Measurements from ENCODE around the gene OSM.

OSM gene

GRCh38 chr22:30228509-30229359 lies 37.9 kb downstream of the OSM start (continued):
- TF ChIP-seq ZNF768 (tag by site-specific recombination; IDR thresholded peaks at IDR 0.05) (no peak), ZNF843 (tag by site-specific recombination; IDR thresholded peaks at IDR 0.05) (no peak), ZNF433 (tag by site-specific recombination; IDR thresholded peaks at IDR 0.05; ENCODE audit: low read depth) (no peak), ZNF677 (tag by site-specific recombination; IDR thresholded peaks at IDR 0.05) (no peak), YY2 (tag by site-specific recombination; IDR thresholded peaks at IDR 0.05) (no peak), HOXA7 (CRISPR knock-in tag; IDR thresholded peaks at IDR 0.05; ENCODE audit: borderline replicate concordance) (no peak), ZNF10 (tag by site-specific recombination; IDR thresholded peaks at IDR 0.05) (peak; percentile 64; the same call in 1 of the 2 replicates), ZNF366 (tag by site-specific recombination; conservative IDR thresholded peaks at IDR 0.05) (peak; percentile 60)

DNA sequence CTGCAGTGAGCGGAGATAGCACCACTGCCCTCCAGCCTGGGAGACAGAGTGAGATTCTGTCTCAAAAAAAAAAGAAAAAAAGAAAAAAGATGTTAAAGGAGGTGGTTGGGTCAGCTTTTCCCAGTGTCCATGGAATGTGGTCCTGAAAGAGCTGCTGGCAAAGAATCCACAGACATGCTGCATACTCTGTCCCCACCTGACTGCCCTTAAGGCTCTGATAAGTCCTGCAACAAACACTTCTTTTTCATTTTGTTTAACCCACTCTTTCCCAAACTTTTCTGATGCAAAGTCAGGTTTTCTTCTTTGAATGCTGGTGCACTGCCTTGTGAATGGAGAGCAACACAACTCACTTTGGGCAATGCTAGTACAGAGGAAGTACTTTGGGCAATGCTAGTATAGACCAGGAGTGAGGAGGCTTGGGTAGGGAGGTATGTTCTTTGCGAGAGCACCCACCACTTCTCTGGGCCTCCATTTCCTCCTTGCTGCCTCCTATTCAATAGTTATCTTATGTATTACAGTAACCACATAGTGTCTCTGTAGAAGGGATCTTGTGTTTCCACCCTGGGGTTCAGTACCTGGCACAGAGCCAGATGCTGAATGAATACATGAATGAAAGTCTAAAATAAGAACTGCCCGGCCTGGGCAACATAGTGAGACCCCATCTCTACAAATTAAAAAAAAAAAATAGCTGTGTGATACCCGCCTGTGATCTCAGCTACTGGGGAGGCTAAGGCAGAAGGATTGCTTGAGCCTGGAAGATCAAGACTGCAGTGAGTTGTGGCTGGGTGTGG lies 39.0 kb downstream of the OSM start:
- peaks cover 12% of the 10 kb centered on the region for H3K4me1 ChIP-seq (ENCODE audit: control insufficient read depth, insufficient read depth, low read length)
- POLR2A ChIA-PET, result interaction anchor here (0.7 kb wide), 1 partner anchor 14 kb away, joined by 3 read pairs; no protein-coding TSS in a partner anchor
- no peaks in the 10 kb centered on the region for H3K36me3 ChIP-seq (ENCODE audit: control insufficient read depth in 2 of 2, insufficient read depth in 1 of 2, low read length in 2 of 2)
- no peak overlapping the region for H3K27ac ChIP-seq (ENCODE audit: extremely low read depth, low read depth, low read length)
- H3K9me3 ChIP-seq (ENCODE audit: control insufficient read depth, insufficient read depth, low read depth, low read length), result no peaks in the 10 kb centered on the region
- no peak overlapping the region for H3K4me3 ChIP-seq (ENCODE audit: low read depth, low read length)
- CTCF ChIA-PET, result interaction anchor here (0.6 kb wide), 3 partner anchors 11 to 213 kb away, joined by 3 to 5 read pairs (median 3); no protein-coding TSS in a partner anchor
- TF ChIP-seq ZNF488 (tag by site-specific recombination; IDR thresholded peaks at IDR 0.05) (no peak), ZNF121 (tag by site-specific recombination; IDR thresholded peaks at IDR 0.05) (peak; percentile 33; the same call in 1 of the 2 replicates), ZNF239 (tag by site-specific recombination; IDR thresholded peaks at IDR 0.05) (peak; percentile 100)

- POLR2A ChIA-PET, result no interaction called here
Measured at GRCh38 chr22:30226192-30226832, 40.3 kb downstream of the OSM start.

More at GRCh38 chr22:30226192-30226832, 40.3 kb downstream of the OSM start:
- CTCF ChIA-PET, result interaction anchor here (0.6 to 1.1 kb wide), 3 partner anchors 12 to 502 kb away, joined by 3 to 4 read pairs (median 3); no protein-coding TSS in a partner anchor
- TF ChIP-seq OVOL3 (tag by site-specific recombination; IDR thresholded peaks at IDR 0.05) (no peak), ZFP41 (tag by site-specific recombination; IDR thresholded peaks at IDR 0.05; ENCODE audit: borderline replicate concordance) (no peak), ZNF174 (tag by site-specific recombination; IDR thresholded peaks at IDR 0.05) (no peak), ZBTB26 (tag by site-specific recombination; optimal IDR thresholded peaks at IDR 0.05) (no peak), ZNF549 (tag by site-specific recombination; IDR thresholded peaks at IDR 0.05) (no peak), KLF7 (tag by site-specific recombination; IDR thresholded peaks at IDR 0.05; ENCODE audit: borderline replicate concordance) (no peak), ELK4 (IDR thresholded peaks at IDR 0.05; ENCODE audit: borderline replicate concordance, low read depth, low read length) (no peak)
- Histone ChIP-seq H3K4me1 (ENCODE audit: control insufficient read depth, insufficient read depth, low read length) (peaks cover 12% of the 10 kb centered on the region), H3K4me3 (ENCODE audit: low read depth, low read length) (no peak overlapping the region), H3K9me3 (ENCODE audit: control insufficient read depth, insufficient read depth, low read depth, low read length) (no peaks in the 10 kb centered on the region), H3K27ac (ENCODE audit: extremely low read depth, low read depth, low read length) (no peak overlapping the region), H3K36me3 (ENCODE audit: control insufficient read depth in 2 of 2, insufficient read depth in 1 of 2, low read length in 2 of 2) (no peaks in the 10 kb centered on the region)
